NCI-H128 (cell line): ENCODE data around the gene TMEM8B.
"Not testable (repeated sequence)": the region's sequence is repeated elsewhere in the genome, so short reads cannot be mapped to it uniquely, and the experiment has no call there.

ENCODE experiments used
- DNase-seq: peaks from one replicate; lab custom pipeline; 2025; ENCODE audit not compliant: unreplicated experiment; lab: John Stamatoyannopoulos, UW

The TMEM8B gene

GRCh38 chr9:35861161-35861897, 32.3 kb downstream of the TMEM8B start:
- DNase-seq: no peak

DNA sequence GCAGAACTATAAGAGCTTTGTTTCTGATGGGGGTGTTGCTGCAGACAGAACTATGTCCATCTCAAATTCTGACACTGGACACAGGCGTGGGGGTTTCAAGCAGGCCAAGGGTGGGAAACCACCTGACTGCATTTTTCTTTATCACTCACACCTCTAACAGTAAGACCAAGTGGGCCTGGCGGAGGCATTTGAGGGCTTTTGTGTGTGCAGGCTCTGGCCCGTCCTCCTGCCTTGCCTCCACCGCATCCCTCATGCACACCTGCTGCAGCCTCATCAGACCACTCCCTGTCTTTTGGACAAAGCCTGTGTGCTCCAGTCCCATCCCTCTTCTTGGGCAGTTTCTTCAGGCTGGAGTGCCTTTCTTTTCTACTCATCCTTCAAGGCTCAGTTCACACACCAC, 33.3 kb downstream of the TMEM8B start:
- no peak for DNase-seq

DNA sequence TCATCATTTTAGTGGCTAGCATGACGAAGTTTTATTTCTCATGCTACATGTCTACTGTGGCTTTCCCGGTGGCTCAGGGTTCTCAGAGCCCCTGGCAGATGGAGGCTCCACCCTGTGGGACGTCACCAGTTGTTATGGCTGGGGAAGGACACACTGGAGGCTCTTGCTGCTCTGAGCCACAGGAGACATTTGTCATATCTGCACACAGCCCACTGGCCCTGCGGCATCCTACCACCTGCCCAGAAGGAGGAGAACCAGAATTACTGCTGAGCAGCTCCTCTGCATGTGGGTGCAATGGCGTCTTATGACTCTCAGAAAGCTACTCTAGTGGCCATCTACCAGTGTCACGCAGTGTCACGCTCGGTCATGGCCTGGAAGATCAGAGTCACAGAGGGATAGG, 34.6 kb downstream of the TMEM8B start:
- no peak for DNase-seq

GRCh38 chr9:35864695-35865255, 35.7 kb downstream of the TMEM8B start:
- DNase-seq: no peak

DNA sequence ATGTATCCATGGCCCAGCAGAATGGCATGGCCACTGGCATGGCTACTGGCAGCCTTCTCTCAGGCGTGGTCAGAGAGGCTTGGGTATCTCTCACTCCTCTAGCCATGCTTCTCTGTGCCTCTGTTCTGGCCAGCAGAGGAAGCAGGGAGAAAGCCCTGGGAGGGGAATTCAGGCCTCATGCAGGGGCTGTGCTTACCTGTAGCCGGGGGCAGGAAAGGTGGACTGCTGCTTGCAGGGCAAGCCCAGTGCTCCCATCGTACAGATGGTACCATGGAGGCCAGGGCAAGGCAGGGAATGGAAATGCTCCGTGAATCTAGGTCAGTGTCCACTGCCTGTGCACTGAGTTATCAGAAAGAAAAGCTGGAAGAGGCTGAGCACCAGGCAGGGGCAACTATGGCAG, 38.5 kb downstream of the TMEM8B start:
- no peak for DNase-seq

DNA sequence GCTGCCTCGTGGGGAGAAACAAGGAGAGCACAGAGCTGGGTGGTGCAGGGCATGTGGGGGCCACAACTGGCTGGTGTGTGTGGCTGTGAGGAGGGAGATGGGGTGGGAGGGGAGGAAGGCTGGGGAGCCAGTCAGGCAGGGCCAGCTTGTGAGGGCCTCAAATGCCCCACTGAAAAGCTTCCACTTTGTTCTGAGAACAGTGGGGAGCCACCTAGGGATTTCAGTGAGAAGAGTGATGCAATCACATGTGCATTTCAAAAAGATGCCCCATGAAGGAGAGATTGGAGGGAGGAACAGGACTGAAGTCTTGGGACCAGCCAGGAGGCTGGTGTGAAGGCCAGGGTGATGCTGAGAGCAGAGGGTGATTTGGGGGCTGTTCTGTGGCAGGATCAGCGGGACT, 39.9 kb downstream of the TMEM8B start:
- no peak for DNase-seq

GRCh38 chr9:35869621-35870216, 40.7 kb downstream of the TMEM8B start:
- no peak for DNase-seq

DNA sequence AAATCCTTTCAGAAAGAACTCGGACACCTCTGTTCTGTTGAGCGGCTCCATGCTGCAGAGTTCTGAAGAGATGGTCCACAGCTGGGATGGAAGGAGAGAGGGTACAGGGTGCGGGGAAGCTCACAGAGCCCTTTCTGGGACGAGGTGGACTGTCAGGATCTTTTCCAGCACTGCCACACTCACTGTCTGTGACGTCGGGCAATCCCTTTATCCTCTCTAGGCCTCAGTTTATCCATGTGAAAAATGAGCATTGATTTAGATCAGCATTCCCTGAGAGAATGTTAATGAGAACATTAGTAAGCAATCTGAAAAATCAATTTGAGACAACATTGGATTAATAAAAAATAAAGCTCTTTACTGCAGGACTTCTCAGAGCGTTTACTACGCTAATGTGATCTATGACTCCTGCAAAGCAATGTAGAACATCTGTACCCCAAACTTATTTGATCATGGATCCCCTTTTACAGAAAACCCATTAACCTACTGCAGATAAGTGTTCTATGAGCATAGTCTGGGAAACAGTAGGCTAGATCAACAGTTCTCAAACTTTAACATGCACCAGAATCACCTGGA, 41.4 kb downstream of the TMEM8B start, which contains the start of gene OR13J1:
Gene OR13J1, minus strand, starts transcription at position 51 of the 573 bp plus-strand sequence. Its CDS starts 0 bp downstream, at position 51.
- DNase-seq: no peak

DNA sequence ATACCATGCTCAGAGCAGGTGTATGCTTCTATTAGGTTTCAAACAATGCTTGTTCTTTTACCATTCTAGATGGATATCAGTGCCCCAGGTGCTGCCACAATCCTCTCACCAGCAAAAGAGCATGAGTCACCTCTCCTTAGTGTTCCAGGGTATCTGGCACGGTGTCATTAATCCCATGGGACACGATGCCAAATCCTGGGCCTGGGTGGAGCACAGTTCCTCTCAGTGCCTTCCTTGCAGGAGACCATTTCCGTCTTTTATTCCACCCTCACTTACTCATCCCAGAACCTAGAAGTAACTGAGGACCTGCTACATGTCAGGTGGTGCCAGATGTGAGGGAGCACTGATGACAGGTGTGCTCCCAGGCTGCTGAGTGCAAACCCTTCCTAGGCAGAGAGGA, 42.5 kb downstream of the TMEM8B start:
- no peak for DNase-seq

DNA sequence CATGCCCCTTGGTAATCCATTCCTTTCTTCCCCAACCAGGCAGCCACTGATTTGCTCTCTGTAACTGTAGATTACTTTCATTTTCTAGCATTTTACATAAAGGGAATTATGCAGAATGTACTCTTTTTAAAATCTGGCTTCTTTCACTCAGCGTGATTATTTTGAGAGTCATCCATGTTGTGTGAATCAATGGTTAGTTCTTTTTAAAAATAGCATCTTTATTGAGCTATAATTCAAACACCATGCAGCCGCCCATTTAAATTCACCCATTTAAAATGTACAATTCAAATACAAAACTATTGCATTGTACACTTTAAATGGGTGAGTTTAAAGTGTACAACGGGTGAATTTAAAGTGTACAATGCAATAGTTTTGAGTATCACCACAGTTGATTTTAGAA, 43.5 kb downstream of the TMEM8B start:
- DNase-seq: no peak

DNA sequence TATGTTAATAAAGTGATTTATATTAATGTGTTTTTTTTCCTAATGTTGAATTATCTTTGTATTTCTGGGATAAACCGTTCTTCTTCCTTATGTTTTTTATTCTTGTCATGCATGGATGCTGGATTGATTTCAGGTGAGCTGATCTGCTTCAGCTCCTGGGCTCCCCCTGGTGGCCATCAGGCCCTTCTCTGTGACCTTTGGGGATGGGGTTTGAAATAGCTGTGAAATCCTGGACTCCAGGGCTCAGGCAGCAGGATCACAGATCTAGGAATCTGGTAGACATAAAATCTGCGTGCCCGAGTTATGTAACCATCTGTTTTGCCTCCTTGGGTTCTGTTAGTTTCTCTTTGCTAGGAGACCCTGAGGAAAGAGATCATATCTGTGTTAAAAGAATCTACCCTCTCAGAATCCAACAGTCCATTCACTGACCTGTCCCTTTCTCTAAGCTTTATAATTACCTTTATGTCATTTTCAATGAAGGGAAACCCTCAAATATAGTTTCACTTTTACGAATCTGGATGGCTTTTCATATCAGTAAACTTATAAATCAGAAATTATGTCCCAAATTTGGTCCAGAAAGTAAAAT, 53.3 kb downstream of the TMEM8B start:
- DNase-seq: peak; percentile 38

DNA sequence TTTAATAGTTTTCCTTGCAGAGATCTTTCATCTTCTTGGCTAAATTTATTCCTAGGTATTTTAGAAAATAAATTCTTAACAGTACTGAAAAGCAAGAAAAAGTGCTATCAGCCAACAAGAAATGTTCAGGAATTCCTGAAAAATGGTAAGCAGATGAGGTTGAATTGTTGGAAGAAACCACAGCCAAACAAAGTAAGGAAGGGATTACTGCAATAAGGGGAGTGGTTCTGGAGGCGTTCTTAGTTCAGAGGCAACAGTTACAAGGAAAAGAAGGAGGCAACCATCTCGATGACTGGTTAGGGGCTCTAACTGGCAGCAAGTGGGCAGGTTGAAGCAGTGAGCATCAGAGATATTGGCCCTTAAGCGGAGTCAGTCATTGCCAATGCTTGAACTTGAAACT, 54.0 kb downstream of the TMEM8B start:
- DNase-seq: no peak

GRCh38 chr9:35884908-35885307, 55.9 kb downstream of the TMEM8B start:
- not testable (repeated sequence) for DNase-seq

DNA sequence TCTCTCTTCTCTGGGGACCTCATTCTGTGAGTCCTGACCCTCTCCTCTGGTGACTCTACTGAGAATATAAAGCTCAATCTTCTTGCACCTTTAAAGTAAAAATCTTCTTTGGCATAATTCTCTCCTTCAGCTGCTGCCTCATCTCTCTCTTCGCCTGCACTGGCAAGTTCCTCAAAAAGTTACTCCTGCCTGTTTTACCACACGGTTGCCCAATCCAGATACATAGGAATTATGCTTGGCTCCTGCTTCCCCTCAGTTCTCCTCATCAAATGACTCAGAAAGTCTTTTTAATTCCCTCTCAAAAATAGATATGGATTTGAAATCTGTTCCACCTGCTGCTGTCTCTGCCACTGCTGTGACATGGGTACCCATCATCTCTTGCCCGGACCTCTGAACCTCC, 62.6 kb downstream of the TMEM8B start:
- no peak for DNase-seq

DNA sequence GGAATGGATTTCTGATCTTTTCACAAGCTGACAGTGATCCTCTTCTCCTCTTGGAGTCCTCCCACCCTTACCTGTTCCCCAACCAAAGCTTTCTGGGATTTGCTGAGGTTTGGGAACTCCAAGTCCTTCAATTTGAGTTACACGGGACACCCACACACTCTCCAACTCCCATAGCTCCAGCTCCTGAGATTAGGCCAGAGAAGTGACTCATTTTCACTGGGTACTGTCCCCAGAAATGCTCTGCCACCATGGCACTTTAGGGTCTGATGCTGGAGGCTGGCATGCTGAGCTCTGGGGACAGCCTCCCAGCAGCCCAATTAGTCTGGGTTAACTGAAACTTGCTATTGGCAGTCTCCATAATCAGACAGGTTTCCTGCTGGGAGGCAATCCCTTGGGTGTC, 63.0 kb downstream of the TMEM8B start:
- DNase-seq: no peak

DNA sequence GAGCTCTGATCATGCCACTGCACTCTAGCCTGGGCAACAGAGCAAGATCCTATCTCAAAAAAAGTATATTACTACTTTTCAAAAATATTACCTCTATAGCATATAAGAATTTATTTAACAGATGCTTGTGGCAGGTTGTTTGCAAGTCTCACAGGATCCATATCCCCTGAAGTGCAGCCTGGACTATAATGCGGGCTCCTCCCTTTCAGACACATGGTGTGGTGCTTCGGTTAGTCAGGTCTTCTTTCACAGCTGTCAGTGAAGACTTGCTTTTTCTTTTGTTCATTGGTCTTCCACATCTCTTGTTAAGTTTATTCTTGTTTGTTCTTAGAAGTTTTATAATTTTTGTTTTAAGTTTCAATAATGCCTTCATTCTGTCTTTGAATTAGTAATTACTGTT, 67.5 kb downstream of the TMEM8B start:
- no peak for DNase-seq

DNA sequence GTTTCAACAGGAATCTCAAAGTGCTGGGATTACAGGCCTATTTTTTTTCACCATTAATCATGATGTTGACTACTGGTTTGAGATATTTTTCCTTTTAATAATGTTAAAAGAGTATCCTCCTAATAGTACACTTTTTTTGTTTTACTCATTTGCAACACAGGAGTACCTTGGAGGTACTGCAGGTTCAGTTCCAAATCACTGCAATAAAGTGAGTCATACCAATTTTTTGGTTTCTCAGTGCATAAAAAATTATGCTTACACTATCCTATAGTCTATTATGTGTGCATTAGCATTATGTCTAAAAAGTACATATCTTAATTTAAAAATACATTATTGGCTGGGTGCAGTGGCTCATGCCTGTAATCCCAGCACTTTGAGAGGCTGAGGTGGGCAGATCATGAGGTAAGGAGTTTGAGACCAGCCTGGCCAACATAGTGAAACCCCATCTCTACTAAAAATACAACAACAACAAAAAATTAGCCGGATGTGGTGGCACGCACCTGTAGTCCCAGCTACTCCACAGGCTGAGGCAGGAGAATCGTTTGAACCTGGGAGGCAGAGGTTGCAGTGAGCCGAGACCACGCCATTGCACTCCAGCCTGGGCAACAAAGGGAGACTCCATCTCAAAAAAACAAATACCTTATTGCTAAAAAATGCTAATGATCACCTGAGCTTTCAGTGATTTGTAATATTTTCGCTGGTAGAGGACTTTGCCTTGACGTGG, 68.5 kb downstream of the TMEM8B start:
- DNase-seq: not testable (repeated sequence)

DNA sequence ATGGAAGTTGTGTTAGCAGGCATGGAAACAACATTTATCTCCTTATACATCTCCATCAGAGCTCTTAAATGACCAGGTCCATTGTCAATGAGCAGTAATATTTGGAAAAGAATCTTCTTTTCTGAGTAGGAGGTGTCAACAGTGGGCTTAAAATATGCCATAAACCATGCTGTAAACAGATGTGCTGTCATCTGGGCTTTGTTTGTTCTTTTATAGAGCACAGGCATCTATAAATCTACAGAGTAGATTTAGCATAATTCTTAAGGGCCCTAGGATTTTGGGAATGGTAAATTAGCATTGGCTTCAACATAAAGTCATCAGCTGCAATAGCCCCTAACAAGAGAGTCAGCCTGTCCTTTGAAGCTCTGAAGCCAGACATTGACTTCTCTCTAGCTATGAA, 69.3 kb downstream of the TMEM8B start:
- no peak for DNase-seq

GRCh38 chr9:35899021-35899420, 70.0 kb downstream of the TMEM8B start:
- no peak for DNase-seq

- no peak for DNase-seq
Measured at GRCh38 chr9:35903049-35903448, 74.0 kb downstream of the TMEM8B start.

- no peak for DNase-seq
Measured at GRCh38 chr9:35904338-35904737, 75.3 kb downstream of the TMEM8B start.
